GM12891 (cell line): Measurements from ENCODE around the gene OR10K1.

Experiments
- DNase-seq: peaks from one replicate; pipeline ENCODE4 v3.0.0; 2011; ENCODE audit warnings: low spot score; ENCODE audit not compliant: insufficient read length
- FAIRE-seq: peaks from 2 replicates; lab custom pipeline; 2011; peaks lifted over from hg19 to GRCh38; lab: Jason Lieb, UNC
- PAX5 ChIP-seq: IDR thresholded peaks from 2 replicates; pipeline ENCODE4 v1.6.1; 2011; ENCODE audit warnings: low read length, moderate library complexity, mild to moderate bottlenecking; ENCODE audit not compliant: insufficient read depth, severe bottlenecking
- POLR2A ChIP-seq: IDR thresholded peaks from 2 replicates; pipeline ENCODE4 v1.6.1; 2011; ENCODE audit warnings: low read depth, low read length, control low read depth
- POLR2AphosphoS5 ChIP-seq: IDR thresholded peaks from 2 replicates; pipeline ENCODE4 v1.6.1; 2011; ENCODE audit warnings: low read depth, low read length, control low read depth
- POU2F2 ChIP-seq: IDR thresholded peaks from 2 replicates; pipeline ENCODE4 v1.6.1; 2011; ENCODE audit warnings: low read depth, mild to moderate bottlenecking, control low read depth, low read length, moderate library complexity
- SPI1 ChIP-seq: IDR thresholded peaks from 2 replicates; pipeline ENCODE4 v1.6.1; 2011; ENCODE audit warnings: low read depth, low read length, control low read depth
- TAF1 ChIP-seq: IDR thresholded peaks from 2 replicates; pipeline ENCODE4 v1.6.1; 2011; ENCODE audit warnings: low read depth, low read length, control low read depth

Gene OR10K1

DNA sequence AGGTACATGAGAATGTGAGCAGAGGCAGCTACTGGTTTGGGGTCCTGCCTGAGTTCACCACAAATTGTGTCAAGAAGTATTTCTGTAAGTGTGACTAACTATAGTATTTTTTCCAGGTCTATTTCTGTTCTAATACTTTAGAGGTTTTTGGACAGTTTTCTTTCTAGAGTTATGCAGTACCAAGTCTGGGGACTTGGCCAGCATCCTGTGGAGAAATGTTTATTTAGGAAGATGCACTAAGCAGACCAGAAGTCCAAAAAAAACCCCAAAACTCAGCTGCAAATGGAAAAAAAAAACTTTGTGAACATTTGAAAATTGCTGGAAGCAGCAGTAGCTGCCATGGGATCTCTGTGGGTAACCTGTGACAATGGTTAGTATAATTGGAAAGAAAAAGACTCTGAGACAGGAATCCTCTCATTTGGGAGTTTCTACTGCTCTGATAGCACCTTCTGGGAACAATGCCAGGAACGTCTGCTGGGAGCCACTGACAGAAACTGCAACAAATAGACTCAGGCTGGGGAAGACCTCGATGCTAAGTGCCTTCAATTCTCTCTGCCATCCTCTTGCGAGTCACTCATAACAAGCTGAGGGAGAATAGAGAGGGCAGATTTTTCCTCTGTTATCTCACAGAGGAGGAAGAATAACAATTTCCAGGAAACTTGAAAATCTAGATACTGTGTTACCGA lies 48.0 kb downstream of the OR10K1 start:
- no peak for FAIRE-seq
- DNase-seq = no peak
- TF ChIP-seq POLR2A (no peak), SPI1 (no peak), PAX5 (no peak), TAF1 (no peak), POLR2AphosphoS5 (no peak), POU2F2 (no peak)

DNA sequence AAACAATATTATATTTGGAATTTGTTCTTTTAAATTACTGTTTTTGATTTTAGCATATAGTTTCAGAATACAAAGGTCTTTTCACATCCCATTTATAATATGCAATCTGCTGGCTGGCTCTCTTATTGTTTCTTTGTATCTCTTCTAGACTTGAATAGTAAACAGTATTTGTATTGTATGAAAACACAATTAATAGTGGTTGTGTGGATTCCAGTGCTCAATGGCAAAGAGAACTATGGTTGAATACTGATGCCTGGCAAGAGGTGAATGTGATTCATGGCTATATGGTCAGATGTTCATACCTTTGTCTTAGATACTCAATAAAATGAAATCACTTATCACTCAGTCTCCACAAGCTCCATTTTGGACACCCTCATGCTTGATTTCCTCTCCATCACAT lies 55.3 kb downstream of the OR10K1 start:
- FAIRE-seq (no peak), DNase-seq (no peak)
- no peak for TF ChIP-seq PAX5
- no peak for TF ChIP-seq SPI1
- TF ChIP-seq TAF1 = no peak
- TF ChIP-seq POLR2AphosphoS5 = no peak
- no peak for TF ChIP-seq POLR2A
- no peak for TF ChIP-seq POU2F2
